Left ventricle myocardium inferior (tissue), 1 donor: ENCODE results near the gene USH2A. TPM values are rescaled to one million over a fixed set of nuclear protein-coding genes. Genes with fewer than 3 reads are reported as not detected.

Source experiments
- DNase-seq: peaks from one replicate; pipeline ENCODE4 v3.0.0-alpha.2; 2020
- H3K27ac ChIP-seq: fragments of 200-600 bp; replicated peaks from 2 replicates; pipeline ENCODE4 v1.8.0; 2021
- H3K27me3 ChIP-seq: fragments of 200-600 bp; 2 replicates; pipeline ENCODE4 v1.8.0; 2021; ENCODE audit warnings: low read depth
- H3K36me3 ChIP-seq: fragments of 200-600 bp; 2 replicates; pipeline ENCODE4 v1.8.0; 2021
- H3K4me1 ChIP-seq: fragments of 200-600 bp; 2 replicates; pipeline ENCODE4 v1.8.0; 2021
- H3K4me3 ChIP-seq: fragments of 200-600 bp; 2 replicates; pipeline ENCODE4 v1.8.0; 2021; ENCODE audit warnings: mild to moderate bottlenecking, moderate library complexity
- H3K9me3 ChIP-seq: fragments of 200-600 bp; replicated peaks from 2 replicates; pipeline ENCODE4 v1.8.0; 2021
- intact Hi-C: fragments of 100-400 bp; cut with micrococcal nuclease; formaldehyde crosslinking; loops from one replicate; pipeline ENCODE4 v1.11.0; 2022
- total RNA-seq: library from RNA; stranded (reverse); fragmentation: NEBNext Ultra II Directional; extraction: Animal tissue kit (Norgen Biotek cat#: 25700); gene quantifications from one replicate; pipeline ENCODE4 v1.2.1, GENCODE V29; 2021
- TF ChIP-seq, protein P1 (sequence below): fragments of 200-600 bp; IDR thresholded peaks from 2 replicates; pipeline ENCODE4 v1.8.0; 2021; ENCODE audit warnings: antibody characterized with exemption, mild to moderate bottlenecking, borderline replicate concordance
- donor health status: DM: no; HTN: yes; CAD: no; lungs with severe emphysema.

Gene USH2A
- total RNA-seq, 1 donor from 2014 or later: 3.6 TPM

DNA sequence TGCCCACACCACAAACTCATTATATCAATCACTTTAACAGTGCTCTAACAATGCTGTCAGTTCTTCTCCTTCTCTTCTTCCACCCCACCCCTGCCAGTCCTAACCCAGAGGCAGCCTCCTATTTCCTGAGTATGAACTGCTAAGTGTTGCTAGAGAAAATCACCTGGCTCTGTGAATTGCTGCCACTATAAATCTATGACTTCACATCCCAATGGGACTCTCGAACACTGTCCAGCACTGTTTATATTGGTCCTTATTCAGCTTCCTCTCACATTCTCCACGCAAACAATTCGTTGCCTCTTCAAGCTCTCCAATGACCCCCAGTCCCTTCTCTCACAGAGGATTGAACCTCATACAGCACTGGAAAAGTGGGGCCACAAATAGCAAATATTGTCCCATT lies 27.0 kb upstream of the USH2A start:
- TF ChIP-seq, protein P1, sequence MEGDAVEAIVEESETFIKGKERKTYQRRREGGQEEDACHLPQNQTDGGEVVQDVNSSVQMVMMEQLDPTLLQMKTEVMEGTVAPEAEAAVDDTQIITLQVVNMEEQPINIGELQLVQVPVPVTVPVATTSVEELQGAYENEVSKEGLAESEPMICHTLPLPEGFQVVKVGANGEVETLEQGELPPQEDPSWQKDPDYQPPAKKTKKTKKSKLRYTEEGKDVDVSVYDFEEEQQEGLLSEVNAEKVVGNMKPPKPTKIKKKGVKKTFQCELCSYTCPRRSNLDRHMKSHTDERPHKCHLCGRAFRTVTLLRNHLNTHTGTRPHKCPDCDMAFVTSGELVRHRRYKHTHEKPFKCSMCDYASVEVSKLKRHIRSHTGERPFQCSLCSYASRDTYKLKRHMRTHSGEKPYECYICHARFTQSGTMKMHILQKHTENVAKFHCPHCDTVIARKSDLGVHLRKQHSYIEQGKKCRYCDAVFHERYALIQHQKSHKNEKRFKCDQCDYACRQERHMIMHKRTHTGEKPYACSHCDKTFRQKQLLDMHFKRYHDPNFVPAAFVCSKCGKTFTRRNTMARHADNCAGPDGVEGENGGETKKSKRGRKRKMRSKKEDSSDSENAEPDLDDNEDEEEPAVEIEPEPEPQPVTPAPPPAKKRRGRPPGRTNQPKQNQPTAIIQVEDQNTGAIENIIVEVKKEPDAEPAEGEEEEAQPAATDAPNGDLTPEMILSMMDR: no peak
- no peak for DNase-seq
- no peaks in the 10 kb centered on the region for H3K27me3 ChIP-seq
- H3K27ac ChIP-seq: no peak overlapping the region
- H3K4me3 ChIP-seq: no peak overlapping the region
- no peaks in the 10 kb centered on the region for H3K9me3 ChIP-seq
- H3K4me1 ChIP-seq: no peaks in the 10 kb centered on the region
- intact Hi-C loops: no loop called here
- H3K36me3 ChIP-seq: no peaks in the 10 kb centered on the region

DNA sequence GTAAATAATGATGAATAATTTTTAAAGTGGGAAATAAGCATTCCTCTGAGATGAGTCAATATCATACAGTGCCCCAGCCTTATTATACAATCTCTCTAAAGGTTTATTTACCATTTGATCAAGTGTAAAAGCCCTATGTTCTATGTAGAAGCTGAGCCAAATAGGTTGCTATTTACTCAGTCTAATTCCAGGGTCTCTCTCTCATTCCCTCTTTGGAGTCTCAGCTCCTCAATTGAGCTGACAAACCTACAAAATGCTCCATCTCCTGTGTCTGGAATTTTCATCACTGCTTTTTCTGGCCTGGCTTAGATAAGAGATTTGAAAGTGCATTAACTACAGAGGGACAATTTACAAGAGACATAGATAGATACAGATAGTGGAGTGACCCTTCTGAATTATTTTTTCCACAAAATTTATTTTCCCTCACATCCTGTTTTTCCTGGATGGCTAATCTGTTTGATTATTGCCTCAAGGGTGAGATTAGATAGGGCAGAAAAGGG lies 24.8 kb upstream of the USH2A start:
- Histone ChIP-seq H3K27me3 (no peaks in the 10 kb centered on the region), H3K27ac (no peak overlapping the region), H3K4me1 (no peaks in the 10 kb centered on the region), H3K36me3 (no peaks in the 10 kb centered on the region), H3K4me3 (no peak overlapping the region), H3K9me3 (no peaks in the 10 kb centered on the region)
- intact Hi-C loops: no loop called here
- no peak for DNase-seq
- TF ChIP-seq, protein P1: no peak

- no peaks in the 10 kb centered on the region for H3K9me3 ChIP-seq
- no peaks in the 10 kb centered on the region for H3K36me3 ChIP-seq
- H3K27ac ChIP-seq: no peak overlapping the region
- H3K27me3 ChIP-seq: no peaks in the 10 kb centered on the region
- H3K4me1 ChIP-seq: no peaks in the 10 kb centered on the region
- DNase-seq: no peak
- intact Hi-C loops: no loop called here
- TF ChIP-seq, protein P1: no peak
- H3K4me3 ChIP-seq: no peak overlapping the region
Observed at GRCh38 chr1:216437603-216438002, 14.4 kb upstream of the USH2A start.

- no peak for DNase-seq
- Histone ChIP-seq H3K27me3 (no peaks in the 10 kb centered on the region), H3K4me1 (no peaks in the 10 kb centered on the region), H3K36me3 (no peaks in the 10 kb centered on the region), H3K4me3 (no peak overlapping the region), H3K9me3 (no peaks in the 10 kb centered on the region), H3K27ac (no peak overlapping the region)
- TF ChIP-seq, protein P1: no peak
- intact Hi-C loops: no loop called here
Observed at GRCh38 chr1:216434232-216434631, 11.0 kb upstream of the USH2A start.

GRCh38 chr1:216433175-216433574 lies 9.9 kb upstream of the USH2A start:
- Histone ChIP-seq H3K4me1 (no peaks in the 10 kb centered on the region), H3K9me3 (no peaks in the 10 kb centered on the region), H3K4me3 (no peak overlapping the region), H3K27ac (no peak overlapping the region), H3K36me3 (no peaks in the 10 kb centered on the region), H3K27me3 (no peaks in the 10 kb centered on the region)
- intact Hi-C loops: no loop called here
- no peak for DNase-seq
- TF ChIP-seq, protein P1: no peak
